MCF 10A (cell line): ENCODE data around the gene ZDHHC4. TPM values are rescaled to one million over a fixed set of nuclear protein-coding genes. Genes with fewer than 3 reads are reported as not detected.

ENCODE experiments used
- BruUV-seq: library from RNA; stranded (reverse); fragments of 400-500 nt; replicated peaks from 2 replicates; lab custom pipeline; 2021; lab: Mats Ljungman, UMichigan
- CTCF ChIA-PET: fragments of 300-600 bp; sonication (Branson Sonifier 250); formaldehyde crosslinking; extraction: SDS; loops from one replicate; lab custom pipeline; 2021; ENCODE audit warnings: antibody characterized with exemption, inconsistent platforms; lab: Yijun Ruan, JAX
- POLR2A ChIA-PET: fragments of 300-600, 350-650 bp; sonication (Branson Sonifier 250); formaldehyde crosslinking; extraction: SDS; loops from one replicate; lab custom pipeline; 2020; ENCODE audit warnings: antibody characterized with exemption, inconsistent platforms; lab: Yijun Ruan, JAX
- DNase-seq: peaks from one replicate; pipeline ENCODE4 v3.0.0-alpha.2; 2018; ENCODE audit not compliant: unreplicated experiment
- H3K27ac Mint-ChIP-seq: one replicate; pipeline ENCODE4 v1.8.0; 2022; ENCODE audit warnings: mild to moderate bottlenecking, low read depth, mixed read lengths; ENCODE audit not compliant: unreplicated experiment
- H3K27me3 Mint-ChIP-seq: one replicate; pipeline ENCODE4 v1.8.0; 2022; ENCODE audit warnings: mixed read lengths; ENCODE audit not compliant: insufficient read depth, unreplicated experiment
- H3K36me3 Mint-ChIP-seq: one replicate; pipeline ENCODE4 v1.8.0; 2022; ENCODE audit warnings: mild to moderate bottlenecking, moderate library complexity, mixed read lengths; ENCODE audit not compliant: insufficient read depth, unreplicated experiment
- H3K4me1 Mint-ChIP-seq: one replicate; pipeline ENCODE4 v1.8.0; 2022; ENCODE audit warnings: mixed read lengths; ENCODE audit not compliant: insufficient read depth, unreplicated experiment
- H3K4me3 Mint-ChIP-seq: one replicate; pipeline ENCODE4 v1.8.0; 2022; ENCODE audit warnings: mild to moderate bottlenecking, moderate library complexity, mixed read lengths; ENCODE audit not compliant: unreplicated experiment
- H3K9me3 Mint-ChIP-seq: one replicate; pipeline ENCODE4 v1.8.0; 2022; ENCODE audit warnings: mixed read lengths; ENCODE audit not compliant: unreplicated experiment
- CTCF ChIP-seq: fragments of 200-600 bp; IDR thresholded peaks from one replicate; pipeline ENCODE4 v1.8.0; 2022; ENCODE audit warnings: antibody characterized with exemption, mild to moderate bottlenecking; ENCODE audit not compliant: unreplicated experiment
- intact Hi-C: fragments of 100-400 bp; cut with micrococcal nuclease; formaldehyde crosslinking; loops from 2 replicates; pipeline ENCODE4 v1.14.1; 2022
- total RNA-seq: library from RNA; stranded (reverse); gene quantifications from 2 replicates; pipeline ENCODE4 v1.2.3, GENCODE V29; 2022

The ZDHHC4 gene
- total RNA-seq, 1 experiment from 2014 or later, result 45.6 TPM

- CTCF ChIA-PET, result no interaction called here
- TF ChIP-seq CTCF, result no peak
- H3K9me3 Mint-ChIP-seq, result no peaks in the 10 kb centered on the region
- intact Hi-C loops, result no loop called here
- POLR2A ChIA-PET, result interaction anchor here (0.5 kb wide), 1 partner anchor 171 kb away, joined by 4 read pairs; no protein-coding TSS in a partner anchor
- no peak for DNase-seq
- H3K27me3 Mint-ChIP-seq, result peaks cover 45% of the 10 kb centered on the region
- no TSS peak for BruUV-seq
- no peak overlapping the region for H3K27ac Mint-ChIP-seq
- H3K36me3 Mint-ChIP-seq, result no peaks in the 10 kb centered on the region
- no peaks in the 10 kb centered on the region for H3K4me1 Mint-ChIP-seq
- H3K4me3 Mint-ChIP-seq, result peak overlapping the region; percentile 33
Observed at GRCh38 chr7:6530626-6531491, 46.4 kb upstream of the ZDHHC4 start.

- CTCF ChIA-PET, result no interaction called here
- no TSS peak for BruUV-seq
- DNase-seq, result no peak
- TF ChIP-seq CTCF, result no peak
- intact Hi-C loops, result no loop called here
- Mint-ChIP-seq H3K9me3 (no peaks in the 10 kb centered on the region), H3K27ac (no peak overlapping the region), H3K36me3 (no peaks in the 10 kb centered on the region), H3K4me1 (no peaks in the 10 kb centered on the region), H3K27me3 (peaks cover 43% of the 10 kb centered on the region), H3K4me3 (no peak overlapping the region)
- POLR2A ChIA-PET, result interaction anchor here (0.5 kb wide), 1 partner anchor 170 kb away, joined by 4 read pairs; no protein-coding TSS in a partner anchor
Observed at GRCh38 chr7:6531492-6532279, 45.6 kb upstream of the ZDHHC4 start.

DNA sequence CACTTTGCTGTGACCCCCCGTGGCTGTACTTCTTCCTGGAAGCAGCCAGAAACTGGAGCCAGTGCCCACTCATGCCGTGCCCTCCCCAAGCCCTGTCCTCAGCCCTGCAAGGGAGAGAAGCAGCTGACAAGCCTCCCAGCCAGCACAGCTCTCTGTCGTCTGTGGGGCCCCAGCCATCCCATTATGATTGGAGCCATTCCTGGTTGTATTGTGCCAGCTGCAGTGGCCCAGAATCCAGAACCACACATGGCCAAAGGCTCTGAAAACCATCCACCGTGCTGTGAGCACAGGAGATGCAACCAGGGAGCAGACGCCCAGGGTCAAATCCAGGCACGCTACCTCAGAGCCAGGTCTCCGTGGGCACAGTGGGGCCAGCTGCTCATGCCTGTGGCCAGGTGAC is 44.7 kb upstream of the ZDHHC4 start:
- intact Hi-C loops, result no loop called here
- Mint-ChIP-seq H3K4me1 (no peaks in the 10 kb centered on the region), H3K27me3 (peaks cover 35% of the 10 kb centered on the region), H3K36me3 (no peaks in the 10 kb centered on the region), H3K9me3 (no peaks in the 10 kb centered on the region), H3K27ac (no peak overlapping the region), H3K4me3 (no peak overlapping the region)
- CTCF ChIA-PET, result interaction anchor here (0.6 kb wide), 1 partner anchor 57 kb away, joined by 3 read pairs; the partner anchor contains the start of gene INTS15
- DNase-seq, result no peak
- no TSS peak for BruUV-seq
- POLR2A ChIA-PET, result no interaction called here
- no peak for TF ChIP-seq CTCF
